Erythroblast (primary cell): ENCODE measurements around the gene FH.

Experiments used
- DNase-seq, 2 experiments: peaks; one replicate each; lab custom pipeline; 2025; lab: John Stamatoyannopoulos, UW
- GATA1 ChIP-seq: IDR thresholded peaks from 2 replicates; pipeline ENCODE4 v1.6.1; 2011; ENCODE audit warnings: low read depth, mild to moderate bottlenecking, control low read depth, low read length, moderate library complexity
- POLR2A ChIP-seq: IDR thresholded peaks from 2 replicates; pipeline ENCODE4 v1.6.1; 2011; ENCODE audit warnings: mild to moderate bottlenecking, low read length

FH gene

GRCh38 chr1:241536304-241536703, 16.7 kb upstream of the FH start:
- TF ChIP-seq POLR2A (no peak), GATA1 (no peak)
- no peak for DNase-seq

- DNase-seq, result no peak
These were observed 14.0 kb upstream of the FH start for GRCh38 chr1:241533326-241534115.

GRCh38 chr1:241532864-241533263, 13.3 kb upstream of the FH start:
- DNase-seq, result no peak
- TF ChIP-seq POLR2A (no peak), GATA1 (no peak)

More at GRCh38 chr1:241533326-241534115, 14.0 kb upstream of the FH start:
- TF ChIP-seq POLR2A, result no peak
- TF ChIP-seq GATA1, result no peak

GRCh38 chr1:241532162-241532531, 12.6 kb upstream of the FH start, which contains the start of gene KMO:
Gene KMO (plus strand): TSS chr1:241532378. CDS start chr1:241532445, 67 bp downstream.
- DNase-seq, result peak; percentile 13 to 42

GRCh38 chr1:241531195-241532161, 11.9 kb upstream of the FH start:
- peak; percentile 77 to 80 for DNase-seq
- no peak for TF ChIP-seq POLR2A

More at GRCh38 chr1:241532162-241532531, 12.6 kb upstream of the FH start, which contains the start of gene KMO:
- TF ChIP-seq POLR2A (no peak), GATA1 (no peak)

- DNase-seq, result peak; percentile 76 to 87
- TF ChIP-seq POLR2A (no peak), GATA1 (no peak)
These were observed 7.6 kb upstream of the FH start for GRCh38 chr1:241527146-241527545.

- DNase-seq, result no peak
- TF ChIP-seq POLR2A, result no peak
- TF ChIP-seq GATA1, result no peak
These were observed 5.5 kb upstream of the FH start for GRCh38 chr1:241525026-241525425.

GRCh38 chr1:241521718-241522117, 2.2 kb upstream of the FH start:
- TF ChIP-seq POLR2A (no peak), GATA1 (no peak)
- DNase-seq, result no peak

GRCh38 chr1:241520080-241520465, 518 bp upstream of the FH start:
- no peak for DNase-seq

GRCh38 chr1:241518476-241519307, 863 bp downstream of the FH start:
- peak; percentile 63 to 71 for DNase-seq
- TF ChIP-seq POLR2A, result no peak
- TF ChIP-seq GATA1, result no peak

More at GRCh38 chr1:241520080-241520465, 518 bp upstream of the FH start:
- no peak for TF ChIP-seq POLR2A
- TF ChIP-seq GATA1, result no peak

- DNase-seq, result no peak
- TF ChIP-seq GATA1 (no peak), POLR2A (no peak)
These were observed 6.2 kb downstream of the FH start for GRCh38 chr1:241513378-241513777.

- DNase-seq, result no peak
- no peak for TF ChIP-seq GATA1
- no peak for TF ChIP-seq POLR2A
These were observed 12.2 kb downstream of the FH start for GRCh38 chr1:241507189-241507863.

GRCh38 chr1:241503444-241503843, 16.1 kb downstream of the FH start:
- no peak for DNase-seq

More at GRCh38 chr1:241503444-241503843, 16.1 kb downstream of the FH start:
- TF ChIP-seq POLR2A (no peak), GATA1 (no peak)
